Mucosa of rectum (tissue), 2 donors: ENCODE measurements around the gene ABHD16A.

ENCODE experiments used
- H3K27ac ChIP-seq, 2 donors: one replicate each; pipeline ENCODE4 v1.7.0; 2013; ENCODE audit warnings: inconsistent platforms in 2 of 2, low read depth in 2 of 2, low read length in 2 of 2
- H3K27me3 ChIP-seq, 2 donors: one replicate each; pipeline ENCODE4 v1.7.0; 2013; ENCODE audit warnings: low read length in 2 of 2; ENCODE audit not compliant: control insufficient read depth in 2 of 2, insufficient read depth in 2 of 2
- H3K36me3 ChIP-seq, 2 donors: one replicate each; pipeline ENCODE4 v1.7.0; 2013; ENCODE audit warnings: low read length in 2 of 2; ENCODE audit not compliant: control insufficient read depth in 2 of 2, insufficient read depth in 2 of 2
- H3K4me1 ChIP-seq, 2 donors: one replicate each; pipeline ENCODE4 v1.7.0; 2013; ENCODE audit warnings: low read length in 2 of 2, mild to moderate bottlenecking in 1 of 2; ENCODE audit not compliant: control insufficient read depth in 2 of 2, insufficient read depth in 2 of 2
- H3K4me3 ChIP-seq, 2 donors: one replicate each; pipeline ENCODE4 v1.7.0; 2013; ENCODE audit warnings: low read length in 2 of 2
- H3K9ac ChIP-seq, 2 donors: one replicate each; pipeline ENCODE4 v1.7.0; 2013; ENCODE audit warnings: low read length in 2 of 2, low read depth in 1 of 2, mild to moderate bottlenecking in 1 of 2
- H3K9me3 ChIP-seq, 2 donors: one replicate each; pipeline ENCODE4 v1.7.0; 2013; ENCODE audit warnings: low read length in 2 of 2; ENCODE audit not compliant: control insufficient read depth in 2 of 2
- donor health status: healthy.
- donor health status: Normal muscosa, but diverticular disease.

Gene ABHD16A

DNA sequence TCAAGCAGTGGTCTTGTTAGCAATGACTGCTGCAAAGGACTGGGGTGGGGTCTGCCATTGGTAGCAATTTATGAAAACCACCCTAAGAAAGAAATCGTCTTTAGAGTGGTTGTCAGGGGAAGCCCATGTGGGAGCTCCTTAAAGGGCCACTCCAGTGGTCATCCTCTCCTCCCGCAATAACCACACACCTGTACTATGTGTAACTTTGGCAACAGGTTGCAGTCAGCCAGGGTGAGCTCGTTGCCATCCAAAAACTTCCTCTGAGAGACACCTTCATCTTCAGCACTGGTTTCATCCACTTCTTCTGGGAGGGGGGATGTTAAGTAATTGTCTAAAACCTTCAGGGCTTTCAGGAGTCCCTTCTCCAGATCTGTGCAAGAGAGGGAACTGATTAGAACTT lies 28.9 kb upstream of the ABHD16A start:
- H3K9ac ChIP-seq = no peak overlapping the region
- H3K4me3 ChIP-seq = no peak overlapping the region
- H3K4me1 ChIP-seq = peaks cover 42 to 45% of the 10 kb centered on the region in 2 donors
- H3K9me3 ChIP-seq = no peaks in the 10 kb centered on the region
- H3K27me3 ChIP-seq = no peaks in the 10 kb centered on the region
- peaks cover 36 to 39% of the 10 kb centered on the region in 2 donors for H3K36me3 ChIP-seq
- H3K27ac ChIP-seq = peak overlapping the region in 1 of 2 donors; percentile 12

DNA sequence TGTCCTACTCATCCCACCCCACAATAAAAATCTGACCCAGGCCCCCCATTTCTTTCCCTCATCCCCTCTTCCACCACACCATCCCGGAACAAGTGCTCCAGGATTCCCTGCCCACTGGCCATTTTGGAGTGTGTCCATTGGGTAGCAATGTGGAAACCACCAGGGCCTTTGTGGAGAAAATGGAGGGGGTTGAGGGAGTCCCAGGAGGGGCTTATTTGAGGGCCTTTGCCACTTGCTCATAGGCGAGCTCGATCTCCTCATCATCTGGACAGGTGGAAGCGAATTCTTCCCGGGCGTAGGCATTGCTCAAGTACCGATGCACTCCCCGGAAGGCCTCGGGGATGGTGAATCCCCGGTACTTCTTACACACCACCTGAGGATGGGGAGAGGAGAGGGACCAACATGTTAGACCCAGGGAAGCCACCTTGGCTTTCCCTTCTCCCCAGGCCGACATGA lies 27.5 kb upstream of the ABHD16A start:
- H3K27me3 ChIP-seq = no peaks in the 10 kb centered on the region
- peak overlapping the region in 1 of 2 donors; percentile 60 for H3K9ac ChIP-seq
- H3K4me3 ChIP-seq = peak overlapping the region in 1 of 2 donors; percentile 93
- peak overlapping the region; percentile 98 for H3K27ac ChIP-seq
- peaks cover 45 to 52% of the 10 kb centered on the region in 2 donors for H3K4me1 ChIP-seq
- no peaks in the 10 kb centered on the region for H3K9me3 ChIP-seq
- H3K36me3 ChIP-seq = peaks cover 45 to 46% of the 10 kb centered on the region in 2 donors

DNA sequence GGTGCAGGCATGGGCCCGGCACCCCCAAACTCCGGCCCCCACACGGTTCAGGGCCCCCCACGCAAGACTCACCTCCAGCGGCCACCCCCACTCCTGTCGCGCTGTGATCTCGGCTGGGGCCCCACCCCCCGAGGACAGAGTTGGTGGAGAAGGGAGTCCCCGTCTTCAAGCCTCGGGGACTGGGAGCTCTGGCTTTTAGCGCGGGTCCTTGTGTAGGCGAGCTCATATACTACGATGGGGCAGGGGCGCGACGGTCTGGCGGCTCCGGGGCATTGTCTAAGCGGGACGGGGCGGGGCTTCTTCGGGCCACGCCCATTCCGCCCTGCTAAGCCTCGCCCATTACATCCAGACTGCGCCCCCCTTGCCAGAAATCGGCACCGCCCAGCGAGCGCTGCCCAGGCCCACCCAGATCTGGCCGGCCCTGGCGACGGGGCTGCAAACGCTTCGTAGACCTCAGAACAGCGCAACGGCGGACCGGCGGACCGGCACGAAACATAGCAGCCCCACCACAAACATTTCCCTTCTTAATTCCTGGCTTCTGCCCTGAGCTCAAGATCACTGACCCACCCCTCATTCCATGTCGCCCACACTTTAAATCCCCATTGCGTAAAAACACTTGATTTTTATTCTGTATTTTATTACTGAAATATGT lies 27.0 kb upstream of the ABHD16A start:
- no peaks in the 10 kb centered on the region for H3K27me3 ChIP-seq
- peak overlapping the region; percentile 98 for H3K27ac ChIP-seq
- H3K9ac ChIP-seq = peak overlapping the region; percentile 78 to 84
- no peaks in the 10 kb centered on the region for H3K9me3 ChIP-seq
- peaks cover 45 to 52% of the 10 kb centered on the region in 2 donors for H3K4me1 ChIP-seq
- peak overlapping the region; percentile 84 to 93 for H3K4me3 ChIP-seq
- H3K36me3 ChIP-seq = peaks cover 45 to 46% of the 10 kb centered on the region in 2 donors

DNA sequence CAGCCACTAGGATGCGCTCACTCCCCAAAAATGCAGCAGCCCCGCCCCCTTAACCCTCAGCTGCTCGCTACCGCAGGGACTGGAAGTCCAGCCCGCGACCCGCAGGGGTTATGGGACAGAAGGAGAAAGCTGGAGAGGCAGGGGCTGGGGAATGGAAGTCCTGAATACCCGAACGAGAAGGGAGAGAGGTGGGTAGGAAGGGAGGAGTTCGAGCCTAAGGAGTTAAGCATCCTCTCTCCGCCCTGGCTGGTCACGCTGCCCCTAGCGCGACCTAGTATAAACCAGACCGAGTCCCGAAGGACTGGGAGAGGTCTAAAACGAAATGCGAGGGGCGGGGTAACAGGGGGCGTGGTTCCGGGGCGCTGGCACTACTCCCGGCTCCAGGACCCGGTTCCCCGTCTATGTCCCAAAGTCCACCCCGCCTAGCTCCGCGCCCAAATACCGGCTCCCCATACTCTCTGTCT lies 26.4 kb upstream of the ABHD16A start:
- Histone ChIP-seq H3K36me3 (peaks cover 45 to 46% of the 10 kb centered on the region in 2 donors), H3K4me1 (peaks cover 43 to 50% of the 10 kb centered on the region in 2 donors)

DNA sequence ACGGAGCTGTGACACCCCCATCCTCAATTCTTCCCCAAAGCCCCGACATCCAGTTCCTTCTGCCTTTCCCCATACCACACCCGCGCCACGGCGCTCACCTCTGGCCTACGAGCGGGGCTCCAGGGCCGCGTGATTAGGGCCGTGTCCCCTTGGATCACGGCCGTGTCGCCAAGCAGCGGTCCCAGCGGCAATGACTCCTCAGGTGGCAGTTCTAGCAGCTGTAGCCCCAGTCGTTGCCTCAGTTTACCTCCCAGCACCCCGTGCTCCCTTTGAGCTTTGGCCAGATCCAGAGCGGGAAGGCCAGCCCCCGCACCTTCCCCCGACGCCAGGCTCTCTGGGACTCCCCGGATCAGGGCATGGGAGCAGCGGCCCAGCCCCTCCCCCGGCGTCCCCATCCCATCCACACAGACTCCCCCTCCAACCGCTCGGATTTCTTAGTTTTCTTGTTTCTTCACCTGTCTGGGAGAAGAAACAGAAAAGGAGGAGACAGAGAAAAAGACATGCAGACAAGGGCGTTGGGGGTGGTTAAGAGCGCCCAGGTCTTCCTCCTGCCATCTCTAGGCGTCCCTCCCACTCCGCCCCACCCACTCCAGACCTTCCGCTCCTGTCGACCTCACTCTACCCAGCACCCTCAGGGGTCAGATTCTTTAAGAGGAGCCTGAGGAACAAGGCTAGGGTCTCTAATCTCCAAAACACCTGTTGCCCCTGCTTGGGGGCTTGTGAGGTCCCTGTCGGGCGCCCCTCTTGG lies 25.8 kb upstream of the ABHD16A start, which contains the start of gene DDAH2:
DDAH2 (minus strand) TSS at position 533 of the 748 bp plus-strand sequence; CDS start at position 395, 138 bp downstream.
- Histone ChIP-seq H3K27ac (peak within 1 kb of the TSS; percentile 98), H3K36me3 (peaks cover 41 to 42% of the 10 kb centered on the region in 2 donors), H3K9me3 (no peaks in the 10 kb centered on the region), H3K27me3 (no peaks in the 10 kb centered on the region), H3K4me1 (peaks cover 37 to 44% of the 10 kb centered on the region in 2 donors), H3K9ac (peak within 1 kb of the TSS; percentile 78 to 84), H3K4me3 (peak within 1 kb of the TSS; percentile 84 to 93)

More for the DNA sequence above, 26.4 kb upstream of the ABHD16A start:
- Histone ChIP-seq H3K27ac (peak overlapping the region; percentile 98), H3K27me3 (no peaks in the 10 kb centered on the region), H3K9ac (peak overlapping the region; percentile 78 to 84), H3K9me3 (no peaks in the 10 kb centered on the region), H3K4me3 (peak overlapping the region; percentile 84 to 93)

DNA sequence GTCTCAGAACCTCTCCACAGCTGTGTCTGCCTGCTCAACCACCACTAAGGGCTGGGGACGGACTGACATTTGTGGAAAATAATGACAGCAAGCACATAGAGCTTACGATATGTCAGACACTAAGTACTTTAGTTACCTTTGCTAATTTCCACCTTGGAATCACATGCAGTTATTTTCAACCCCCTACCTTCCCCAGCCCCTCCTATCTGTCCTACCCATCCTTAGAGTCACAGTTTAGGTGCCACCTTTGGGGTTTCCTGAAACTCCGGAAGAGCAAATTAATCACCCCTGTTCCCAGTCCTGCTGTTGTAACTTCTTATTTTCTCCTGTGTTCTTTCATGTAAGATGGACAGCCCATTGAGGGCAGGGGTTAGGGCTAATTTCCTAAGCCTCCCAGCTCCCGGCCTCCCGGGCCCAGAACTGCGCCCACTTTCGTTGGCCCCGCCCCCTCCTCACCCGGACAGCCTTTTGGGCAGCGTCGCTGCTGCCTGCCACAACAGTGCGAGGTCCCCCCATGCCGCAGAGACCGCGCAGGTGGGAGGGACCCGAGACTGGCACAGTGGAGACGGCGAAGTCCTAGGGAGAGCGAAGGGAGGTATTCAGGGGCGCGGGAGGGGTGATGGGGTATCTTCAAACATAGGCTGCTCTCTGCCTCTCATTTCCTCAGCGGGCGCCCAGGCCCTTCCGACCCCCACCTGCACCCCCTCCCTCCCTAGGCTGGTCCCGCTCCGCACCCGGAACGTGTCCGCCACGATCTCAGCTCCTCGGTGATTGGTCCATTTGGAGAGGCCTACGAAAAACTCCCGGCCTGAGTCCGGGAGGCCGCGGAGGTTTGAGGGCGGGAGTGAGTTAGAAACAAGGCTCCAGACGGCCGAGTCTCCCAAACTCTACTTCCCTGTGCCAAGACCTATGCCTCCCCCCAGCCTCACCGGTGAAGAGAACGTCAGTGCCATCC lies 24.9 kb upstream of the ABHD16A start:
- H3K36me3 ChIP-seq = peaks cover 31 to 32% of the 10 kb centered on the region in 2 donors

DNA sequence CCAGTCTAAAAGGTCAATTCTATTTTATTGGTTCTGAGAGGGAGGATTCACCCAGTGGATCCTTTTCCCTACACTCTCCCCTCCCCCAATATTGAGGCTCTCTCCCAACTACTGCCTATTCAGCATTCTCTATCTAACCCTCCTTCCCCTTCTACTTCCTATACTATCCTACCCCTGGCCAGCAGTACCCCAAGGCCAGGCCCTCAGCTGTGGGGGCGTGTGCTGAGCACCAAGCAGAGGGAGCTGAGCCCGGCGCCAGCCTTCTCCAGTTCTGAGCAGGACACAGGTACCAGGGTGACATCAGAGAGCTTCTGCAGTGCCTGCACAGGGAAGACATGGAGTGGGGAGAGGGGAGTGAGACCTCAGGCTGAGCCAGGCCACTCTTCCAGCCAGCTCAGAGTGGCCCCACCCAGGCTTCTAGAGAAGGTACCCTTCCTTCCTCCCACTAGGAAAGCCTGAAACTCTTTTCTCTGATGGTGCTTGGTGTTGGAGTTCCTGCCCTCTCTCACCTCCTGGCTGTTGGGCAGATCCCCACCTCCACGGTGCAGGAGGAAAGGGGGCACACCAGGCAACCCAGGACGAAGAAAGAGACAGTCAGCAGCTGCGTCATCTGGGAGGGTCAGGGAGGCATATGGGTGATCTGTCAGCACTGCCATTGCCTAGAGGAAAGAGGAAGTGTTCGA lies 24.1 kb upstream of the ABHD16A start:
- Histone ChIP-seq H3K9me3 (no peaks in the 10 kb centered on the region), H3K9ac (peak overlapping the region in 1 of 2 donors; percentile 13), H3K4me3 (peak overlapping the region; percentile 17 to 37)

More for the DNA sequence above, 24.9 kb upstream of the ABHD16A start:
- Histone ChIP-seq H3K9ac (peak overlapping the region; percentile 78 to 84), H3K4me3 (peak overlapping the region; percentile 84 to 93), H3K4me1 (peaks cover 31 to 40% of the 10 kb centered on the region in 2 donors), H3K27ac (peak overlapping the region; percentile 98), H3K9me3 (no peaks in the 10 kb centered on the region), H3K27me3 (no peaks in the 10 kb centered on the region)

DNA sequence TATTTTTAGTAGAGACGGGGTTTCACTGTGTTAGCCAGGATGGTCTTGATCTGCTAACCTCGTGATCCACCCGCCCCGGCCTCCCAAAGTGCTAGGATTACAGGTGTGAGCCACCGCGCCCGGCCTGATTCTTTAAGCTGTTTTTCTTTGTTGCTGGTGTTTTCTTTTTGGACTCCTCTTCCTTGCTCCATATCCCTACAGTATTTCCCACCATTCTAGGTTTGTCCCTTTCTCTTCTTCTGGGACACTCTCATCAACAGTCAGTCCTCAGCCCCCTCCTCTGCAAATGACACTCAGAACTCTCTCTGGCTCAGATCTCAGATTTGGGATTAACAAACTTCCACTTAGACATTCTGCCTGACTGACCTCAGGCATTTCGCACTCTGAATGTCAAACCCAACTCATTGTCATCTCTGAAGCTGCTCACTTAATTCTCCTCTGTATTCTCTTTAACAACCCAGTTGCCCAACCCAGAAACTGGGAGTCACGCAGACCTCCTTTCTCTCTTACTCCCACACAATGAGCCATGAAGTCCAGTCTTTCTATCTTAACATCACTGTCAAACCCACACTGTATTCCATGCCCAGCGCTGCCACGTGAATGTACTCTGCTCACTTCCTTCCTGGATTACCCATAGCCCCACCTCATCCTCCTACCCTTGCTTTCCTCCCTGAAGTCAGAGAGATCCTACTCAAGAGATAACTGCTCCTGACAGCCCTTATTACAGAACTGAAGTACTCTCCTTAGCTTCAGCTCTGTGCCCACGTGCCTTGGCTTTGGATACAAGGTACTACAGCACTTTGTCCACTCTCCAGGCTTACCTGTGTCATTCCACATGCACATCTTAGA lies 22.6 kb upstream of the ABHD16A start:
- Histone ChIP-seq H3K9ac (no peak overlapping the region), H3K27ac (peak overlapping the region; percentile 98), H3K4me3 (no peak overlapping the region), H3K9me3 (no peaks in the 10 kb centered on the region), H3K4me1 (peaks cover 33 to 44% of the 10 kb centered on the region in 2 donors), H3K27me3 (no peaks in the 10 kb centered on the region), H3K36me3 (peaks cover 15 to 18% of the 10 kb centered on the region in 2 donors)

More for the DNA sequence above, 24.1 kb upstream of the ABHD16A start:
- Histone ChIP-seq H3K36me3 (peaks cover 27% of the 10 kb centered on the region in 2 donors), H3K27ac (peak overlapping the region; percentile 98), H3K4me1 (peaks cover 31 to 42% of the 10 kb centered on the region in 2 donors), H3K27me3 (no peaks in the 10 kb centered on the region)
